HEK293T (cell line): Measurements from ENCODE around the gene SPOCD1.

ENCODE experiments used
- CTCF ChIA-PET: fragments of 350-600 bp; formaldehyde crosslinking; extraction: SDS; loops from one replicate; lab custom pipeline; 2021; ENCODE audit warnings: antibody characterized with exemption, inconsistent platforms; lab: Yijun Ruan, JAX
- POLR2A ChIA-PET: fragments of 350-600 bp; formaldehyde crosslinking; extraction: SDS; loops from one replicate; lab custom pipeline; 2020; ENCODE audit warnings: antibody characterized with exemption, inconsistent platforms; lab: Yijun Ruan, JAX
- DNase-seq: peaks from one replicate; pipeline ENCODE4 v3.0.0; 2012; ENCODE audit warnings: mixed read lengths; ENCODE audit errors: extremely low spot score
- BHLHE40 ChIP-seq: fragments of 450-650 bp; IDR thresholded peaks from 2 replicates; pipeline ENCODE4 v1.6.1; 2016; ENCODE audit warnings: mild to moderate bottlenecking, moderate library complexity, borderline replicate concordance
- CTBP1 ChIP-seq: fragments of 450-650 bp; IDR thresholded peaks from 2 replicates; pipeline ENCODE4 v1.6.1; 2016; ENCODE audit warnings: borderline replicate concordance
- ELF4 ChIP-seq: fragments of 450-650 bp; IDR thresholded peaks from 2 replicates; pipeline ENCODE4 v1.6.1; 2017; ENCODE audit warnings: antibody characterized with exemption
- FOXA1 ChIP-seq: fragments of 450-650 bp; IDR thresholded peaks from 2 replicates; pipeline ENCODE4 v1.6.1; 2016; ENCODE audit warnings: mild to moderate bottlenecking
- FOXK2 ChIP-seq: fragments of 450-650 bp; IDR thresholded peaks from 2 replicates; pipeline ENCODE4 v1.6.1; 2016; ENCODE audit warnings: mild to moderate bottlenecking
- FOXM1 ChIP-seq: fragments of 450-650 bp; IDR thresholded peaks from 2 replicates; pipeline ENCODE4 v1.6.1; 2017; ENCODE audit warnings: mild to moderate bottlenecking, borderline replicate concordance
- HDGF ChIP-seq: fragments of 450-650 bp; IDR thresholded peaks from 2 replicates; pipeline ENCODE4 v1.6.1; 2017; ENCODE audit warnings: antibody characterized with exemption, borderline replicate concordance
- L3MBTL2 ChIP-seq: fragments of 450-650 bp; conservative IDR thresholded peaks from 2 replicates; pipeline ENCODE4 v1.6.1; 2016; ENCODE audit warnings: mild to moderate bottlenecking
- LEF1 ChIP-seq: fragments of 450-650 bp; IDR thresholded peaks from 2 replicates; pipeline ENCODE4 v1.6.1; 2017; ENCODE audit warnings: mild to moderate bottlenecking, borderline replicate concordance
- NFRKB ChIP-seq: fragments of 450-650 bp; IDR thresholded peaks from 2 replicates; pipeline ENCODE4 v1.6.1; 2016; ENCODE audit warnings: mild to moderate bottlenecking, moderate library complexity
- PKNOX1 ChIP-seq: fragments of 450-650 bp; IDR thresholded peaks from 2 replicates; pipeline ENCODE4 v1.6.1; 2016
- SP1 ChIP-seq: fragments of 450-650 bp; IDR thresholded peaks from 2 replicates; pipeline ENCODE4 v1.6.1; 2017
- SUZ12 ChIP-seq: fragments of 450-650 bp; IDR thresholded peaks from 2 replicates; pipeline ENCODE4 v1.6.1; 2016; ENCODE audit warnings: mild to moderate bottlenecking
- TARDBP ChIP-seq: fragments of 450-650 bp; IDR thresholded peaks from 2 replicates; pipeline ENCODE4 v1.6.1; 2016
- ZNF384 ChIP-seq: fragments of 450-650 bp; IDR thresholded peaks from 2 replicates; pipeline ENCODE4 v1.6.1; 2016

SPOCD1 gene

GRCh38 chr1:31786366-31787060, 29.3 kb downstream of the SPOCD1 start:
- DNase-seq = no peak
- ChIA-PET CTCF (interaction anchor here (0.5 to 1.1 kb wide), 2 partner anchors 220 to 277 kb away, joined by 3 to 4 read pairs; no protein-coding TSS in a partner anchor), POLR2A (no interaction called here)
- TF ChIP-seq BHLHE40 (no peak), SUZ12 (no peak), PKNOX1 (no peak), ELF4 (no peak), NFRKB (no peak)

DNA sequence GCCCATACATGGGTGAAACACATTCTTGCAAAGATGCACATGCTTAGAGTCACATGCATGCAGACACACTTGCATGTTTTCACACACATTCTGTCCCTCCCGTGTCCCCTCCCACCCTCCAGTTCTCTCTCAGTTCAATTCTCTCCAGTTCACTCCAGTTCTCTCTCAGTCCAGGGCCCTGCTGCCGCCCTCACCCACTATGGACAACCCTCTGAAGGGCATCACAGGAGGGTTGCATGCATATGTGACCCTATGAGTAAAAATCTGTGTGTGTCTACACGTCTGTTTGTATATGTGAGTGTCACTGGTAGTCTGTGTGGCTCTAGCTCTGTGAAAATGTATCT, 29.9 kb downstream of the SPOCD1 start:
- ChIA-PET CTCF (interaction anchor here (1.1 kb wide), 1 partner anchor 277 kb away, joined by 4 read pairs; no protein-coding TSS in a partner anchor), POLR2A (no interaction called here)
- DNase-seq = no peak
- no peak for TF ChIP-seq FOXK2
- no peak for TF ChIP-seq TARDBP
- TF ChIP-seq NFRKB = no peak
- TF ChIP-seq LEF1 = no peak
- no peak for TF ChIP-seq SP1
- TF ChIP-seq FOXA1 = no peak
- TF ChIP-seq BHLHE40 = no peak
- TF ChIP-seq L3MBTL2 = no peak
- no peak for TF ChIP-seq ZNF384
- TF ChIP-seq FOXM1 = no peak
- no peak for TF ChIP-seq CTBP1
- no peak for TF ChIP-seq ELF4
- no peak for TF ChIP-seq HDGF
- TF ChIP-seq PKNOX1 = no peak

GRCh38 chr1:31785020-31785946, 30.5 kb downstream of the SPOCD1 start:
- CTCF ChIA-PET = interaction anchor here (0.6 kb wide), 1 partner anchor 1440 kb away, joined by 5 read pairs; no protein-coding TSS in a partner anchor
- DNase-seq = no peak
- POLR2A ChIA-PET = no interaction called here
- TF ChIP-seq L3MBTL2 = no peak
- TF ChIP-seq FOXA1 = no peak
- TF ChIP-seq LEF1 = no peak
- TF ChIP-seq BHLHE40 = no peak
- TF ChIP-seq HDGF = no peak
- no peak for TF ChIP-seq FOXK2
- TF ChIP-seq TARDBP = no peak
- no peak for TF ChIP-seq SUZ12
- no peak for TF ChIP-seq PKNOX1

DNA sequence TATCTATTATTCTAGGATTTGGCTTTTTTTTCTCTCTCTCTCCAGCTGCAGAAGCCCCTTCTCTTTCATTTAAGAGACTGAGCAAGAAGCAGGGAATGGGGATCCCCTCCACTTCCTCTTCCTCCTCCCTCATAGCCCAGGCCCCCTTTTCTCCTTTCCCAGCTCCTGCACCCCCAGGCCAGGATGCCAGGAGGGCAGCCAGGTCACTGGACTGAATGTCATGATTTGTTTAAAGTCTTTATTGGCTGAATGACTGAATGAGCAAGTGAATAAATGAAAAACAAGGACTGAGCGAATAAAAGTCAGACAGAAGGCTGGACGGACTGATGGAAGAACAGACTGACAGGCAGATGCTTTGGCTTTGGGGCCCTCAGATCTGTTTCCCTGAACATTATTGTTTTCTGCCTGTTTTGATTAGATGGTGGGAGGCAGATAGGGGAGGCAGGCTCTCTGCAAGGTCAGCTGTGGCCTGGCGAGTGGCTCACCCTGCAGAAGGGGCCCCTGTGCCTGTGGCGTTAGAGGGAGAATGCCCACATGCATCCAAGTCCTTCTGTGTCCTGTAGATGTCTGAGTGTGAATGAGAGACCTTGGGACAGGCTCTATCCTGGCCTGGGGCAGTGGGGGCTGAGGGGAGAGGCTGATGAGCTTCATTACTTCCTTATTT, 31.3 kb downstream of the SPOCD1 start:
- CTCF ChIA-PET = interaction anchor here (0.6 kb wide), 1 partner anchor 1439 kb away, joined by 5 read pairs; no protein-coding TSS in a partner anchor
- POLR2A ChIA-PET = no interaction called here
- TF ChIP-seq NFRKB (no peak), LEF1 (no peak), PKNOX1 (no peak), TARDBP (no peak)
- DNase-seq = no peak

- no peak for DNase-seq
- POLR2A ChIA-PET = interaction anchor here (1.1 kb wide), 1 partner anchor 142 kb away, joined by 3 read pairs; no protein-coding TSS in a partner anchor
- TF ChIP-seq FOXK2 = no peak
- TF ChIP-seq FOXM1 = no peak
- TF ChIP-seq BHLHE40 = no peak
- TF ChIP-seq FOXA1 = no peak
- TF ChIP-seq ZNF384 = no peak
- no peak for TF ChIP-seq PKNOX1
- no peak for TF ChIP-seq NFRKB
- TF ChIP-seq HDGF = no peak
- TF ChIP-seq ELF4 = no peak
- TF ChIP-seq TARDBP = no peak
- TF ChIP-seq SUZ12 = no peak
- TF ChIP-seq CTBP1 = no peak
- no peak for TF ChIP-seq L3MBTL2
- TF ChIP-seq SP1 = no peak
- CTCF ChIA-PET = no interaction called here
Observed at GRCh38 chr1:31783846-31784245, 32.0 kb downstream of the SPOCD1 start.
